AG10803 (cell line): Measurements from ENCODE around the gene TANGO2.

Experiments used
- DNase-seq: peaks from one replicate; pipeline ENCODE4 v3.0.0; 2010; ENCODE audit warnings: low read depth
- H3K4me3 ChIP-seq: 2 replicates; pipeline ENCODE4 v1.5.1; 2011; ENCODE audit warnings: mild to moderate bottlenecking, low read length, control low read depth
- TF ChIP-seq, protein P1 (sequence below): conservative IDR thresholded peaks from 2 replicates; pipeline ENCODE4 v1.5.1; 2011; ENCODE audit warnings: mild to moderate bottlenecking, low read length, control low read depth, inconsistent platforms

Gene TANGO2

DNA sequence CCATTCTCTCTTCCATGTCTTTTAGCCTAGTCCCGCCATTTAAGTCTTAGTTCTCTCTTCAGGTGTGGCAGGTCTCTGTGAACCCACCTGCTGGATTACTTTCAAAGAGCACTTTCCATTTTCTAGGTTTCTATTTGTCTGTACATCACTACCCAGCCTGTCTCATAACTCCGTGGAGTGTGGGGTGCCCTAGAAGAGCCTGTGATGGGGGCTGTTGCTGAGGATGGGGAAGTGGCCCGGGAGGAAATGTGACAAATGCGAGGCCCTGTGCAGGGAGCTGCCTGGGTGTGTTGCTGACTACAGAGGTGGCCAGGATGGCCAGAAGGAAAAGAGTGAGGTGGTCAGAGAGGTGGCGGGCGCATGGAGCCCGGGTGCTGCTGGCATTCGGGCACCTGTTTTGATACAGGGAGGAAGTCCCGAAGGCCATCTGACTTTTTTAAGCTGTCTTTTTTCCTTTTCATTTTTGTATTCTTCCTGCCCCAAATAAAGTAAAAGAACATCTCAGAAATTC lies 69.9 kb downstream of the TANGO2 start:
- TF ChIP-seq, protein P1, sequence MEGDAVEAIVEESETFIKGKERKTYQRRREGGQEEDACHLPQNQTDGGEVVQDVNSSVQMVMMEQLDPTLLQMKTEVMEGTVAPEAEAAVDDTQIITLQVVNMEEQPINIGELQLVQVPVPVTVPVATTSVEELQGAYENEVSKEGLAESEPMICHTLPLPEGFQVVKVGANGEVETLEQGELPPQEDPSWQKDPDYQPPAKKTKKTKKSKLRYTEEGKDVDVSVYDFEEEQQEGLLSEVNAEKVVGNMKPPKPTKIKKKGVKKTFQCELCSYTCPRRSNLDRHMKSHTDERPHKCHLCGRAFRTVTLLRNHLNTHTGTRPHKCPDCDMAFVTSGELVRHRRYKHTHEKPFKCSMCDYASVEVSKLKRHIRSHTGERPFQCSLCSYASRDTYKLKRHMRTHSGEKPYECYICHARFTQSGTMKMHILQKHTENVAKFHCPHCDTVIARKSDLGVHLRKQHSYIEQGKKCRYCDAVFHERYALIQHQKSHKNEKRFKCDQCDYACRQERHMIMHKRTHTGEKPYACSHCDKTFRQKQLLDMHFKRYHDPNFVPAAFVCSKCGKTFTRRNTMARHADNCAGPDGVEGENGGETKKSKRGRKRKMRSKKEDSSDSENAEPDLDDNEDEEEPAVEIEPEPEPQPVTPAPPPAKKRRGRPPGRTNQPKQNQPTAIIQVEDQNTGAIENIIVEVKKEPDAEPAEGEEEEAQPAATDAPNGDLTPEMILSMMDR, result no peak
- H3K4me3 ChIP-seq, result no peak overlapping the region
- no peak for DNase-seq

DNA sequence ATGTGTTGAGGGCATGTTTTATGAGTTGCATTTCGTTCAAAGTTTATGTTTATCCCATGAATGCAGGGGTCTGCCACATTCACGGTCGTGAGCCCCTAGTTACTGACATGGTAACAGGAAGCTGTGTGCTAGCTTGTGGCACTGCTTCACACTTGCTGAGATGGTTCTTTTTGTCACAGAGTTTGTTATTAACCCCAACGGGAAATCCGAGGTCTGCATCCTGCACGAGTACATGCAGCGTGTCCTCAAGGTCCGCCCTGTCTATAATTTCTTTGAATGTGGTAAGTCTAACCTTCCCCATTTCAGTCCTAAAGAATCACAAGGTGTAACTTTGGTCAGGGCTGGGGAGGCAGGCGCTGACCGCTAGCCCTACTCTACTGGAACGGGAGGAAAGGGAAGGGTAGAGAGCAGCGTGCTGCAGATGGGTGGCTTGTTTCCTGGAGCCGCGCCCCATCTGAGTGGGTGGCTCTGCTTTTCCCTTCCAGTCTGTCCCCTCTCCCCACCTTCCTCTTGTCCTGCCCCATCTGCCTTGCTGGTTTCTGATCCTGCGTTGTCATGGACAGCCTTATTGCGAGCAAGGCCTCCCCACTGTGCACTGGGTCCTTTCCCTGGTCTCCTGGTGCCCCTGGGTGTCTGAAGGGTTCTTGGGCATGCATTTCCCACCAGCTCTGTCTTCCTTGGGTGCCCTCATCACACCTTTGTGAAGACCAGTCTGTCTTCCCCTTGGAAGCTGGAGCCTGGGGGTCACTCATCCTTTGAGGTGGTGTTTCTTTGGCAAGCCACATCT lies 71.0 kb downstream of the TANGO2 start:
- TF ChIP-seq, protein P1, result no peak
- no peak overlapping the region for H3K4me3 ChIP-seq
- DNase-seq, result no peak

DNA sequence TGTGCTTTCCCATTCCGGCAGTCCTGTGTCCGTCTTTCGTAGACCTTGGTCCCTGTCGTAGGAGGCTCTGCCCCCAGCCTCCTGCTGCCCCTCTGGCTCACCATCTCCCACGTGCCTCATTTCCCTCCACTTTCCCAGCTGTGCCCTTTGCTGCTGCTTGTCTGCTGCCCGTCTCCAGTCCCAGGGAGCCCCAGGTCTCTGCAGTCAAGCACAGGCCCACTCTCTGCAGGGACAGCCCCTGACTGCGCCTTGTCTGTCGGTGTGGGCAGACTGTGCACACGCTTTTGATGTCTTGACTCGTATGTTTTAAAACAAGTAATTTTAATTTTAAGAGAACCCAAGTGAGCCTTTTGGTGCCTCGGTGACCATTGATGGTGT lies 71.6 kb downstream of the TANGO2 start:
- H3K4me3 ChIP-seq, result no peak overlapping the region
- no peak for DNase-seq
- TF ChIP-seq, protein P1, result no peak

DNA sequence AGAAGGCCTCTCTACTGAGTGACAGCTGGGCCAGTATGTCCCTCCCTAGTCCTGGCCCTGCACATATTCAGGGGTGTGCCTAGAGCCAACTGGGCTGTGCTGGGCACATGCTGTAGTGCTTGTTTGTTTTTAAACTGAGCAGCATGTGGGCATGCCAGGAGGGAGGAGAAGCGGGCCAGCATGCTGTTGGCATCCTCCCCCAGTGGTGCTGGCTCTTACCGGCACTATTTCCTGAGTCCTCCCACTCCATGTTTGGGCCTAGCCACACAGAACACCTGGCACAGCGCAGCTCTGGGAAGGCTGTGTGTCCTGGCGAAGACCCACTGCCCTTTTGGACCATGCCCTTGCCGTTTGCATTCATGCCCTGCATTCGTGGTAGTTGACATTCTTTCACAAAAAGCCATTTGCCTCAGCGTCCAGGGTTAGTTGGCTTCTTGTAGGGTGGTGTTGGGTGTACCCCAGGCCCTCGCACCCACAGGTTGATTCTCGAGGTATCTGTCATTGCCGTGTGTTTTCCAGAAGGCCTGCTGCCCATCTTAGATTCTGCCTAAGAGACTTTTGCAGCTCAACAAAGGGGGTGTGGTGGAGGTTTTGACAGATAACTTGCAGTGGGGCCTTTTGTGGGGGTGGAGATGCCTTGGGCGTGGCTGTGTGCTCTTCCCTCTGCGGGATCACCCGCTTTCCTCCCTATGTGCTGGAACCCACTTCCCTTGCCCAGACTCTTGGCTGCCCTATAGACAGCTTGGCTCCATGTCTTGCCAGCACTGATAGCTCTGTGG lies 72.7 kb downstream of the TANGO2 start:
- no peak overlapping the region for H3K4me3 ChIP-seq
- DNase-seq, result no peak

DNA sequence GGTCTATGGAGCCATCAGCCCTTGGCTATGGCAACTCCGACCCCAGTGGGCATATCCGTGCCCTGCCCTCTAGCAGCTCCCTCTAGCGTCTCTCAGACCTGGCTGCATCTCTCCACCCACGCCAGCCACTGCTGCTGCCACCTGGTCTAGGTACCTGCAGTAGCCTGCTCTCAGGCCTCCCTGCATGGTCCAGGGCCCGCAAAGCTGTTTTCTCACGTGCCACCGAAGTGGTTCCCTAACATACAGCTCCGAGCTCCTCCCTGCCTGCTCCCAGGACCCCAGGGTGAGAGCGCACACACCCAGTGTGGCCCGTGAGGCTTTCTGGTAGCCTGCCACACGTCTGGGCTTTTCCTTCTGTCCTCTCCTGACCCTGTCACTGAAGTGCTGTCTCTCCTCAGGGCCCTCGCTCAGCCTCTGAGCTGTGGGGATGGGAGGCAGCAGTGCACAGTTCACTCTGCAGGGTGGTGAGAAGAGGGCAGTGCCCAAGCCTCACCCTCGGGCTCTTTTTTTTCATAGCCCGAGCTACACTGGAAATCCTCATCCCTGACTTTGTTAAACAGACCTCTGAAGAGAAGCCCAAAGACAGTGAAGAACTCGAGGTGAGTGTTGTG lies 73.4 kb downstream of the TANGO2 start:
- DNase-seq, result no peak
- TF ChIP-seq, protein P1, result no peak
- no peak overlapping the region for H3K4me3 ChIP-seq

More for the DNA sequence above, 72.7 kb downstream of the TANGO2 start:
- TF ChIP-seq, protein P1, result no peak

DNA sequence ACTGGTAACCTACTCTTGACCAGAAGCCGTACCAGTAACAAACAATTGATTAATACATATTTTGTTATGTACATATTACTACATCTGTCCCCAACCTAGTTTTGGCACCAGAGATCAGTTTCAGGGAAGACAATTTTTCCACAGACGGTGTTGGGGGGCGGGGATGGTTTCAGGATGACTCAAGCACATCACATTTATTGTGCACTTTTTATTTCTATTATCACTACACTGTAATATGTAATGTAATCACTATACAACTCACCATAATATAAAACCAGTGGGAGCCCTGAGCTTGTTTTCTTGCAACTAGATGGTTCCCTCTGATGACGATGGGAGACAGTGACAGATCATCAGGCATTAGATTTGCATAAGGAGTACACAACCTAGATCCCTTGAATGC lies 74.6 kb downstream of the TANGO2 start:
- TF ChIP-seq, protein P1, result no peak
- H3K4me3 ChIP-seq, result no peak overlapping the region
- no peak for DNase-seq
